ENCODE results near the gene TEPSIN.

The TEPSIN gene

DNA sequence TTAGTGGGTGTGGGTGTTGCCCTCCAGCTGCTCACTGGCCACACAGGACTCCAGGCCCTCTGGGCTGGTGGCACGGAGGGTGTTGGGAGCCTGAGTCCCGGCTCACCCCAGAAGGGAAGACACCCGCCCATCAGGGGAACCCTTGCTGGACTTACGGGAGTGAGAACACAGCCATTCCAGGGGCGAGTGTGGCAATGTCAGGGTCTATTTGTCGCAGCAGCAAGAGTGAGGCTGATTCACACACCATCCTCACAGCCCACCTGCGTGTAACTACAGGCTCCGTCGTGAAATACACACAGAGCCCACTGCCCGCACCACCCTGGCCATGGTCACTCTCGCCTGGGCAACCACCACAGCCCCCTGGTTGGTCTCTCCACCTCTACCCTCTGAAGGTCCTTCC lies 55.0 kb downstream of the TEPSIN start:
- no peak for DNase-seq (ENCODE audit: low spot score)

DNA sequence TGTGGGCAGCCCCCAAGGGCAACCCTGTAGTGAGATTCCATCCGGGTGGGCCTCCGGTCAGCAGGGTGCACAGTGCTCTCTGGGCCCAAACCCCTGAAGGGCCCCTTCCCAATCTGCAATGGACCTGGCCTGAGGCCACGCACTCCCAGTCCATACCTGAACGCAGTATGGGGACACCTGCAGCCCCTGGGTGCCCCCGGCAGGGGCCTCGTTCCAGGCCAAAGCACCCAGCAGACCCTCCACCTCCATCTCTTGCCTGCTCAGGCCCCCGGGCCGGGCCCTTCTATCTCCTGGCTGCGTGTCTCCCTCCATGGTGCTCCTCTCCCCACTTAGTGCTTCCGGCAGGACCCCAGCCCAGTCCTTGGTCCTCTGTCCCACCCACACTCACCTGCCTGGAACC lies 55.5 kb downstream of the TEPSIN start:
- no peak for DNase-seq (ENCODE audit: low spot score)

DNA sequence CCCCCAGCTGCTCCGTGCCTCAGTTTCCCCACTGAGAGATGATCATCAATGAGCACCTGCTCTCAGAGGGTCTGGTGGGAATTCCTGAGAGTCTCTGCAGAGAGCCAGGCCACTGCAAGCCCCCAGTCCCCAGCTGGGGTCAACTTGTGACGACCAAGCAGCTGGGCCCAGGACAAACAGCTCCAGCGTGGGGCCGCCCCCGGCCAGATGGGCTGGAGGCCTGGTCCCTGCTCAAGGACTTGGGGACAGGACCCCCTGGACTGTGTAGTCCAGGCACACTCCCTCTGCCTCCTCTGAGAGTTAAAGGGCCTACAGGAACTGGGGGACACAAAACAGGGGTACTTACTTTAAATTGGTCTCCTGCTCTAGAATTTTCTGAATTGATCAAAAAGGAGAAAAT lies 56.3 kb downstream of the TEPSIN start:
- no peak for DNase-seq (ENCODE audit: low spot score)

DNA sequence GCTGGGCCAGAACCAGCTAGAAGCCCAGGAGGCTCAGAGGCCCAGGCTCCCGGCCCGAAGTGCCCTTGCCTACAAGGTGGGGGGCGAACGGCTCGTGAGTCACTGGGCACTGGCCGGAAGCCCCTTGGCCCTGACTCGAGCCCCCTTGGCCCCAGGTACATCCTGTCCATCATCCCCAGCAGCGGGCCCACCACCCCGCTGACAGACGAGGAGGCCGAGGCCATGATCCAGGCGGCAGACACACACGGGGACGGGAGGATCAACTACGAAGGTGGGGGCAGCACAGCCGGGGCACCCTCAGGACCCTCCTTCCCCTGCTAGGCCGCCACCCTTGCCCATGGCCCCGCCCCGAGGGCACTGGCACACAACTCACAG lies 57.1 kb downstream of the TEPSIN start:
- no peak for DNase-seq (ENCODE audit: low spot score)

DNA sequence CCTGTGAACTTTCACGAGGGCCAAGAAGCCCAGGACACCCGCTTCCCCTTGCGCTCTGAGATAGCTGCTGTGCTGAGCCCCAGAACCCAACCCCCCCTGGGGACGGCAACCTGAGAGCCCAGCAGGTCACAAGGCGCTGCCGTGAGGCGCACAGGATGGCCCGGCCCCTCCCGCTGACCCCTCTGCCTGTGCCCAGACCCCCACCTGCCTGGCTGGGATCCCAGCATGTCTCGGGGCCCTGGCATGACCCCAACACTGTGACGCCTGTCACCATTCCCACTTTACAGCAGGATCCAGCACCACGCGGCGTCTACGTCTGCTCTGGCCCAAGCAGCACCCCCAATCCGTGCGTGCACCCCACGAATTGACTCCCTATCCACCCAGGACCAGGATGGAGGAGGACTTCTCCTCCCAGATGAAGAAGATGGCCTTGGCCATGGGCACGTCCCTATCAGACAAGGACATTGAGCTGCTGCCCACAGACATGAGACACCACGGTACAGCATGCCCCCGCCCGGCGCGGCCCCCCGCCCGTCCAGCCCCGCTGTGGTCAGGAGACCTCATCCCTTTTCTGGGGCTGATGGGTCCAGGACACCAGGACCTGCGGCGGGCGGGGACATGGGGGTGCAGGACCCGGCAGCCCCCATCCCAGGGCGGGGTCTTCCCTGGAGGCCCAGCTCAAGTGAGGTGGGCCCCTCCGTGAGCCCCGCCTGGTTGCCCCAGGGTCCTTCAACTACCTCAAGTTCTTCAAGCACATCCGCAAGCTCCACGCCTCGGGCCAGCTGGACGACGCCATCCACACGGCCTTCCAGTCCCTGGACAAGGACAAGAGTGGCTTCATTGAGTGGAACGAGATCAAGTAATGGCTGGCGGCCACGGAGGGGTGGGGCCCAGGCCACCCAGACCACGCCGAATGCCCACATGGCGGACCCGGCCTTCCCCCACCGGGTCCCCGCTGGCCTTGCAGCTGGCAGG lies 57.7 kb downstream of the TEPSIN start:
- DNase-seq (ENCODE audit: low spot score): no peak

DNA sequence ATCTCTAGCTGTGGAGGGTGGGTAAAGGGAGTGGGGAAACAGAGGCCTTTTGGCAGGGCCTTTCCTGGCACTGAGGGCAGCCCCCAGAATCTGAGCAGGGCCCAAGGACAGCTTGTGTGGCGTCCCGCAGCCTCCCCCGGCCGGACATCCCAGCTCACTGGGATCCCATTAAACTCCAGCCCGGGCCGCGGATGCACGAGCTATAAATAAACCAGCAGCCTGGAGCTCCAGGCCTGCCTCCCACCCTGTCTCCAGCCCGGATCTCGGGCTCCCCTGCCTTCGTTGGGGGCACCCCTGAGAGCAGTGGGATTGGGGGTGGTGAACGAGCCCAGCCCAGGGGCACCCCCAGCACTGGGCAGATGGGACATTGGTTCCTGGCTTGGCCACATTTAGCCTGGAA lies 59.0 kb downstream of the TEPSIN start:
- DNase-seq (ENCODE audit: low spot score): no peak

DNA sequence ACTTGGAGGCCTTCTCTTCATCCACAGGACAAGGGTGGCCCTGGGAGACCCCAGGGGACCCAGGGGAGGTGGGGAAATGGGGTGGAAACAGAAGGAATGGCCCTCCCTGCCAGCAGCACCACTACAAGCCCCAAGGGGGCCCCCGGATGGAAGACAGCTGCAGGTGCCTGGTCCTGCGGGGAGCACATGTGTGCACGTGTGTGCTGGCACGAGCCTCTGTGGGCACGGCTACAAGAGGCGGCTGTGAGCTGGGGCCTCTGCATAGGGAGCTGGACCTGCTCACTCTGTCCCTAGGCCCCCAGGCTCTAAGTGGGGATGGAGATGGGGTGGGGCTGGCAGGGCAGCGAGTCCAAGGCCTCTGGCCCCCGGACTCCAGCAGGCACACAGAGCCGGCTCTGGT lies 59.6 kb downstream of the TEPSIN start:
- no peak for DNase-seq (ENCODE audit: low spot score)
